GM18511 (cell line): ENCODE data around the gene VIPR2.

ENCODE experiments used
- ATAC-seq: cut with Tn5 transposase; IDR thresholded peaks from one replicate; pipeline ENCODE4 v1.9.1; 2021; ENCODE audit warnings: mild to moderate bottlenecking, moderate library complexity; ENCODE audit not compliant: unreplicated experiment

VIPR2 gene

DNA sequence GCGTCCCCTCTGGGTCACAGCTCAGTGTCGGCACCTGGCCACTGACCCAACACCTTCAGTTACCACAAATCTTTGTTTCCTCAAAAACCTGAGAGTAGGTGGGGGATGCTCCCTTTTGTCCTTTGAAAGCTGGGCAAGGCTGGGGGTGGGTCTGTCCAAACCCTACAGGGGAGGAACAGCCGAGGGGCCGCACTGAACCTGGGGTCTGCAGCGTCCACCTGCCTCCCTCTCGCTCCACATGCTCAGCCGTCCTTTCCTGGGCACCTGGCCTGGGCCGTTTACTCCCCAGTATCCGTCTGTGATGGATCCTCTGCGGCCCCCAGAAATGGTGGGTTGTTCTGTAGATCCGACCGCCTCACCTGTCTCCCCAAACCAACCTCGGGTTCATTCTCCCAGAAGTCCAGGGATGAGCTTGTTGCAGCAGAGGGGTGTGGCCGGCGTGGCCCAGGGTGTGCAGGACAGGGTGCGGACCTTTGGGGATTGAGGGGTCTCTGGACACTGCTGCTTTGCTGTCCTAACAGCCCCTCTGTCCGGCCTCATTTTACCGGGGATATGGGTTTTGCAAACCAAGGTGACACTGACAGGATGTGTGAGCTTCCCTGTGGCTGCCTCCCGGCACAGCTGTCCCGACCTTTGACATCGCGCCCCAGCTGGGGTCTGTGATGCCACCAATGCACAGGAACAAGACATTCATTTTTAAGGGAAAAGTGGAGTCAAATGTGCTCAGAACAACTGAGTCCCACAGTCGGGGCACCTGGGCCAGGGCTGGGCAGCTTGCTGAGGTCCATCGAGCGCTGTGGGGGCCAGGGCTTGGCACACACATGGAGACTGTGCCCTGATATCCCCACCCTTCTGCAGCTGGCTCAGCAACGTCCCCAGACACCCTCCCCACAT, 115.9 kb downstream of the VIPR2 start:
- ATAC-seq: no peak

GRCh38 chr7:159027789-159028507, 116.7 kb downstream of the VIPR2 start:
- no peak for ATAC-seq

DNA sequence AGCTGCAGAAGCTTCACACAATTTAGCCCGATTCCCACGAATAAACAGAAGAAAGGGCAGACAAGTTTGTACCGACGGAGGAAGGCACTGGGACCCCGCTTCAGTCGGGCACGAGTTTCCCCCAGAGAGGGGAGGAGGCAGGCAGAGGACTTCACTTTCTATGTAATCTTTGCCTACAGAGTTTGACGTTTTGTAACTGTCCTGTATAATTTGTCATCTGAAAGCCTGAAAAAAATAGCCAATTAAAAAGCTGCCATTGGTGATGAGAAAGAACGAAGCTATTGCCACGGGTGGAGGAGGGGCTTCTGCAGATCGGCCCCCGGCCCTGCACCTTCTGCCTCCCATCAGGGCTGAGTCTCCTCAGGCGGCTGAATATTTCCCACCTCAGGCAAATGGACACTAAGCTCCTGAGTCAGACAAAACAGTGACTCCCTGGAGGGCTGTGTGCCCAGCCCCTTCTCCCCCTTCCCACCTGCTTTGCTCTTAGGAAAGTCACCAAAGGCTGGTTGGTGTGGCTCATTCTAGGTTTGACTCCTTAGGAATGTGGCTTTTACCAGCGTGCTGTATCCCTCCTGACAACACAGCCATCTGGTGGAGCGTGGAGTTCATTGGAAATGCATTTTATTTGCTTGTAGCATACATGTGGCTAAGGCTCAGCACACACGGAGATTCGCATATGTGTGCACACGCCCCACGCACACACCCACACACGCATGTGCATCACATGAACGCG, 117.4 kb downstream of the VIPR2 start:
- ATAC-seq: no peak

DNA sequence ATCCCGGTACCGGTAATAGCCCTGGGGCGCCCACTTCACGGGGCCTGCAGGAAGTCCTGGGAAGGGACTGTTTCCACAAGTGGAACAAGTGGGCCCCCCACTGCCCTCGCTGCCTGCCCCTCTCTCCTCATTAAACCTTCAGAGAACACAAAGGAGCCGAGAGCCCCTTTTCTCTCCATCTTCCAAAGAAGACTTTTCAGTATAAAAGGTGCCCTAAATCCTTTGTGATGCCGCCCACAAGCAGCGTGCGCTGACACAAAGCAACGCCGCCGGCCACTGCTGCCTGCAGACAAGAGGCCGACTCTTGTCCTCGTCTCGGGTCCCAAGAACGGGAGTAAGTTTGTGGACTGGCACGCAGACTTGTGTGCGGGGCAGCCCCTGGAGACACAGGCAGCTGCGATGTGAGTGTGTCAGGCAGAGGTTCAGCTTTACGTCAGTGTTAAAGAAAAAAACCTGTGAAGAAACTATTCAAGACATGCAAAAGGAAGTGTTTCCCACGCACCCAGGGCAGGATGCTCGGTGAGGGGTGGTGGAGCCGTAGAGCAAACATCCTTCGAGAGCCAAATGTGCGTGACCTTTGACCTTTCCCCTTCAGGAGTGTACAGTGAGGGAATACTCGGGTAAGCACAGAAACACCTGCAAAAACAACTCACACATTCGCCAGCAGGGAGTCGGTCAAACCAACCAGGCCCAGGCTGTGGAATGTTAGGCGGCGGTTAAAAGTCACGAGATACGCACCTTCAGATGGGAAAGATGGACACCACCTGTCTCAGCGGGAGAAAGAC, 118.2 kb downstream of the VIPR2 start:
- no peak for ATAC-seq

- ATAC-seq: no peak
Observed at GRCh38 chr7:159025161-159025779, 119.4 kb downstream of the VIPR2 start.

- no peak for ATAC-seq
Observed at GRCh38 chr7:159024280-159024951, 120.3 kb downstream of the VIPR2 start.

- no peak for ATAC-seq
Observed at GRCh38 chr7:159023746-159024145, 120.9 kb downstream of the VIPR2 start.

GRCh38 chr7:159023206-159023605, 121.5 kb downstream of the VIPR2 start:
- no peak for ATAC-seq

GRCh38 chr7:159022238-159022993, 122.3 kb downstream of the VIPR2 start:
- no peak for ATAC-seq

DNA sequence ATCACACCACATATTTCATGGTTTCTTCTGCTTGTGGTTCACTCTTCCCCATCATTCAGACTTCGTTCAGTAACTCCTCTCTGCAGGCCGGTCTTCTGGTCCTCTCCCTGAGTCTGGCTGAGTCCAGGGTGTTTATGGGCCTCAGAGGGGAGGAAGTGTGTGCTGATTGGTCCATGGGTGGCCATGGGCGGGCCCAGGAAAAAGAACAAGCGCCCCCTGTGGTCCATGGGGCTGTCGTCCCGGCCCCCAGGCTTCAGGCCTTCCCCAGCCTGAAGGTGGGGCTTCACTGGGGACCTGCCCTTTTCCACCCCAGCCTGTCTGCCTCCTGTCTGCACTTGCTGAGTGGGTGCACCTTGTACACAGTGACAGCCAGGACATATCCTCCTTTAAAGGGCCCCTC, 123.7 kb downstream of the VIPR2 start:
- no peak for ATAC-seq

- no peak for ATAC-seq
Observed at GRCh38 chr7:159019111-159019510, 125.6 kb downstream of the VIPR2 start.

- ATAC-seq: no peak
Observed at GRCh38 chr7:159017741-159018140, 126.9 kb downstream of the VIPR2 start.

GRCh38 chr7:159017210-159017609, 127.5 kb downstream of the VIPR2 start:
- no peak for ATAC-seq

GRCh38 chr7:159016591-159016990, 128.1 kb downstream of the VIPR2 start:
- no peak for ATAC-seq

- ATAC-seq: peak; percentile 54
Observed at GRCh38 chr7:159015454-159016410, 128.9 kb downstream of the VIPR2 start.

GRCh38 chr7:159015081-159015453, 129.6 kb downstream of the VIPR2 start:
- ATAC-seq: no peak

- ATAC-seq: no peak
Observed at GRCh38 chr7:159014297-159015062, 130.2 kb downstream of the VIPR2 start.
